C4-2B (cell line): ENCODE data around the gene ZNF622.

ENCODE experiments used
- CTCF ChIP-seq: fragments of 450-650 bp; conservative IDR thresholded peaks from 2 replicates; pipeline ENCODE4 v1.5.1; 2017; ENCODE audit warnings: mild to moderate bottlenecking
- ZFX ChIP-seq: fragments of 450-650 bp; IDR thresholded peaks from 2 replicates; pipeline ENCODE4 v1.6.1; 2017

- TF ChIP-seq CTCF (peak; percentile 82), ZFX (no peak)
These were observed 9.3 kb downstream of the ZNF622 start for GRCh38 chr5:16456103-16456832.
